Activated CD8-positive, alpha-beta memory T cell treated with anti-CD3 and anti-CD28 coated beads for 4 hours (primary cell): ENCODE measurements around the gene ELP5.

ENCODE experiments used
- DNase-seq, 2 donors: peaks; one replicate each; pipeline ENCODE4 v3.0.0-alpha.2; 2020; ENCODE audit warnings: low read depth in 2 of 2

Gene ELP5, protein sequence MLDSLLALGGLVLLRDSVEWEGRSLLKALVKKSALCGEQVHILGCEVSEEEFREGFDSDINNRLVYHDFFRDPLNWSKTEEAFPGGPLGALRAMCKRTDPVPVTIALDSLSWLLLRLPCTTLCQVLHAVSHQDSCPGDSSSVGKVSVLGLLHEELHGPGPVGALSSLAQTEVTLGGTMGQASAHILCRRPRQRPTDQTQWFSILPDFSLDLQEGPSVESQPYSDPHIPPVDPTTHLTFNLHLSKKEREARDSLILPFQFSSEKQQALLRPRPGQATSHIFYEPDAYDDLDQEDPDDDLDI

DNA sequence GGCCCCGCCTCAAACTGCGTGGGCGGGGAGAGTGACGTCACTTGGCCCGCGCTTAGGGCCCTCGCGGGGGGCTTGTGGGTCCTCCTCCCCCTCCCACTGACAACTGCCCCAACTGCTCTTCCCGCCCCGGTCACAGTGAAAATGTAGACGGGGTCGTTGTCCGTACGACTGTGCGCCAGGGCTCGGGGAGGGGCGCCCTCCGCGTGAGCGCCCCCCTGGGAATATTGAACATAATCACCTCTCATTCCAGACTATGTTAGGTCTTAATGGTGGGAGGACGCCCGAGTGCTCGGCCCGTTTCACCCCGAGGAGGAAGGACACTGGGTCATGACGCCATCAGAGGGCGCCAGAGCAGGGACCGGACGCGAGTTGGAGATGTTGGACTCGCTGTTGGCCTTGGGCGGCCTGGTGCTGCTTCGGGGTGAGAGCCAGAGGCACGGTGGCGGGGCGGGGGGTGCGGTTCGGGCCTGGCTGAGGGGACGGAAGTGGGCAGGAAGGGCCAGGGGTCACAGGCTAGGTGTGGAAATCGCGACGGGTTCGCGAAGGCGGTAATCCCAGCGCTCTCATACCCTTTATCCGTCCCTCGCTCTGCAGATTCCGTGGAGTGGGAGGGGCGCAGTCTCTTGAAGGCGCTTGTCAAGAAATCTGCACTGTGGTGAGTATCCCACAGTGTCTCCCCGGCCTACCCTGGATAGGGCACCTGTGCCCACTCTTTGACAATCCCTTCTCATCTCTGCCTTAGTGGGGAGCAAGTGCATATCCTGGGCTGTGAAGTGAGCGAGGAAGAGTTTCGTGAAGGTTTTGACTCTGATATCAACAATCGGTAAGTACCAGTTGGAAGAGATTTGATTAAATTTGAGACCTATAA is at the start of gene ELP5:
ELP5 (plus strand) TSS at position 40 of the 868 bp plus-strand sequence; CDS start at position 376, 336 bp downstream.
- DNase-seq, result peak; percentile 68 to 75

DNA sequence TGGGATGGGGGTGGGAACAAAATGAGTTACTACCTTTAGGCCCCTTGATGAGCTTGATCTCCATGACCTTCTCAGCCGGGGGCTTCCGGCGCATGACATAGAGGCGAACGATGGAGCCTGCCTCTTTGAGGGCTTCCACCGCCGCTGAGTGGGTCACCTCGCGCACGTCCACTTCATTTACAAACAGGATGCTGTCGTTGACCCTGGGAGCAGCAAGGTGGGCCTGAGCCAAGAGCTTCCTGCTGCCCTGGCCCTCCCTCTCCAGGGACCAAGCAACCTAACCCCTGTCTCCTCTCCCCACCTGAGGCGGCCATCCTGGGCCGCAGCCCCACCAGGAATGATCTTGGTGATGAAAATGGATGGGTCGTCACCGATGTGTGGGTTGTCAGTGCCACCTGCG is 48.6 kb upstream of the ELP5 start:
- no peak for DNase-seq

DNA sequence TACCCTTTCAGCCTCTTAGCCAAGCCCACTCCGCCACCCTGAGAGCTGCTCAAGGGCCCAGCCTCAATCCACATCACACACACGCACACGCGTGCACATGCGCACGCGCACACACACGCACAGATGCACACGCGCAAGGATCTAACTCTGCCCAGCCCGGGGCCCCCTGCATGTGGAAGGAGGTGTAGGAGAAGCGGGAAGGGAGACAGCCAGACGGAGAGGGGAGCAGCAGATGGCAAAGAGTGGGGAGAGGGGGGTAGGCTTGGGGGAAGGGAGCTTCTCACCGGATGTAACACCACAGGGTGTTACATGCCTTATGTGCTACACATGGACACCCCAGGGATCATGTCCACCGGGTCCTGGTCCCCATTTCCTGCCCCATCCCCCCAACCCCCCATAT is 47.7 kb upstream of the ELP5 start:
- no peak for DNase-seq

DNA sequence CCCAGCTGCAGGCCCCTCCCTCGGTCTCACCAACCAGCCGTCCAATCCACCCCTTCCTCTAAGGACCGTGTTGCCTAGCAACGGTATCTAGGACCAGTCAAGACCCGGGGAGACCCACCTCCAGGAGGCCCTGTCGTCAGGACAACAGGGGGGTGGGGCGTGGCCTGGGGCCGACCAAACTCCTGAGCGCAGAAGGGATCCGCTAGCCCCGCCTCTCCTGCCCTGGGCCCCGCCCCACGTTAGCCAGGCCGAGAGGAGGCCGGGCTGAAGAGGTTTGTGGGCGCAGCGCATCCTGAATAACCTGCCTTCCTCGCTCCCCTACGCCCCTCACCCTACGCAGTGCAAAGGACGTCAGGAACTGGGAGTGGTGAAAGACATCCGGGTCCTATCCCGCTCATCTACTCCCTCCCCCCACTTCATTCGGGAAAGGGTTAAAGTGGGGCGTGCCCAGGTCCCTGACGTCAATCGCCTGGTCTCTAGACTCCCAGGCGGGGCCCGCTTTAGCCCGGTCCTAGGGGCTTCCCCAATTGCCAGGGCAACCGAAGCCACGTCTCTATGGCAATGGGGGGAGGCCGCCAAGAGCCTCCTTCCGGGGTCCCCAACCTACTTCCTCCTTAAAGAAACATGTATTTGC is 47.1 kb upstream of the ELP5 start:
- DNase-seq, result peak; percentile 85 to 88

DNA sequence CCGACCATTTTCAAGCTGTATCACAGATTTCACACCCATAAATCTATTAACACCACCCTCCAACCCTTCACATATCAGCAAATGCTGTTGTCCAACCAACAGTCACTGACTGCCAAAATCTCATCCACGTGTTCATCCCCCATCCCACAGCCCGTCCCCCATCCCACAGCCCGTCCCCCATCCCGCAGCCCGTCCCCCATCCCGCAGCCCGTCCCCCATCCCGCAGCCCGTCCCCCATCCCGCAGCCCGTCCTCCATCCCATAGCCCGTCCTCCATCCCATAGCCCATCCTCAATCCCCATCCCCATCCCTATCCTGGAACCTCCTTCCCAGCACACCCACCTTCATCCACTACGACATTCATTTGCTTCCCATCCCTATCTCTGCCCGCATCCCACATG is 46.5 kb upstream of the ELP5 start:
- DNase-seq, result no peak

DNA sequence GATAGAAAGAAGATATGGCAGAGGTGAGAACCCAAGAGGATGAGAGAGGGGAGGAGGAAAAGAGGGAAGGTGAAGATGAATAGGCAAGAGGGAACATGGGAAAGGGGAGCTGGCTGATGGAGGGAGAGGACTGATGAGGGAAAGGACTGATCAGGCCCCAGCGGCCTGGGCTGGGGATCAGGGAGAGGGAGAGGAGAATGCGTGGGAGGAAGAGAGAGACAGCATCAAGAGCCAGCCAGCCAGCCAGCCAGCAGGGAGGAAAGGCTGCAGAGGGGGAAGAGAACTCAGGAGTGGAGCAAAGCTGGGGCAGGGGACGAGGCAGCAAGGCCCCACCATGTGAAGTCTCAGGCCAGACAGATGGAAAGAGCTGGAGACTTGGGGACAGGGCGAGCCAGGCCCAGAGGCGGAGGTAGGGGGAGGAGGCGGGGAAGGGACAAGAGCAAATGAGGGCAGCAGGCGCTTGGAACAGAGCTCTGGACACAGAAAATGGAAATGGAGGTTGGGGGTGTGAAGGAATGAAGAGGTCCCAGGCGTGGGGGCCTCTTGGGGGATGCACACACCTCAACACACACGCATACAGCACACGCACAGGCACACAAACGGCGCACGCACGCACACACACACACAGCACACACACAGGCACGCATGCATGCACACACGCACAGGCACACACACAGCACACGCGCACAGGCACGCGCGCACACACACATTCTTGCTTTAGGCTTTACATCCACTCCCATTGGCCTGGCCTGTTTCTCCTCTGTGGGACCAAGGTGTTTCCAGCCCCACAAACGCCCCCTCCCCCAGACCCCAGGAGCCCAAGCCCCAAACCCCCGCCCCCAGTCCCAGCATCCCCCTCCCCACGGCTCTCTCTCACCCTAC is 44.7 kb upstream of the ELP5 start:
- DNase-seq, result no peak

DNA sequence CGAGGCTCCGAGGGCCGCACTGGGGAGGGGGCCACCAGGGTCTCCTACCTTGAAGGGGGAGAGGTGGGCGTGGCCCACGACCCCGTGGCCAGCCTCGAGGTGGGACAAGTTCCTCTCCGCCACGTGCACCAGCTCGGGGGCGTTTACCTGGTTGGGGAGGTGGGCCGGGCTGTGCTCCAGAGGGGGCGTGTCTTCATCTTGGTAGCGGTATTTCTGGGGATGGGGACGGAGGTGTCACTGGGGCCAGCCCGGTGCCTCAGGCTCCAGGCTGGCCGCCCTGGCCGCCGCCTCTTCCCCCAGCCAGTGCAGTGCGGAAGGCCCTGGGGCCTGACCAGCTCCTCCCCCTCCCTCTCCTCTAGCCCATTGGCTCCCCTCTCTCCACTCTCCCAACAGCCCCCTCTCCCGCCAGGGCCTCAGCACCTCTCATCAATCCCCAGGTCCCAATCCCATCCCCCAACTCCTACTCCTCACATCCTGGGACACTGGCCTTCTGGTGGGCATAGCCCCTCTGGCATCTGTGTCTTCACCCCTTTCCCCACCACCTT is 43.9 kb upstream of the ELP5 start:
- DNase-seq, result no peak

DNA sequence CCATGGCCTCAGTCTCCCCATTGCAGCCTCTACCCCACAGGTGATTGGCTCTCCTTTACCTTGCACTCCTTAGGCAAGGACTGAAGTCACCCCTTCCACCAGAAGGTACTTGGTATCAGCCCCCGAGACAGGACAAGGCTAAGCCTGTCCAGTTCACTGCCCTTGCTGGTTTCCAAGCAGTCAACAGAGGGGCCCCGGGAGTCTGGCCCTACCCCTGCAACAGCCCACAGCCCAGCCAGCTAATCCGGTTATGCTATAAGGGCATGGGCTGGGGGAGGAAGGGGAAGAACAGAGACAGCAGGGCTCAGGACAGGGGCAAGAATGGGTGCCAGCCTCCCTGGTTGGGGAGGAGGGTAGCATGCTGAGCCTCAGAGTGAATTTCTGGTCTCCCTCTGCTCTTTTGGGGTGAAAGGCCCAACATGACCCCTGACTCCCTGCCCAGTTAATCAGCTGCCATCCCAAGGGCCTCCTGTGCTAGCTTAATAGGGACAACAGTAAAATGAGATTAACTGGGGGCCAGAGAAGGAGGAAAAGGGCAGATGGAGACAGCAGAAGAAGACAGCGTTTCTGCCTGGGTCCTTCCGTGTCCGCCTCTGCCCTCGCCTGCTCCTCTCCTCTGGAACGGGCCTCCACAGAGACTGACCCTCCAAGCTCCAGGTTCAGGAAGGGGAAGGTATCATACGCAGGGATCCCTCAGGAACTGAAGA is 43.1 kb upstream of the ELP5 start:
- DNase-seq, result no peak

DNA sequence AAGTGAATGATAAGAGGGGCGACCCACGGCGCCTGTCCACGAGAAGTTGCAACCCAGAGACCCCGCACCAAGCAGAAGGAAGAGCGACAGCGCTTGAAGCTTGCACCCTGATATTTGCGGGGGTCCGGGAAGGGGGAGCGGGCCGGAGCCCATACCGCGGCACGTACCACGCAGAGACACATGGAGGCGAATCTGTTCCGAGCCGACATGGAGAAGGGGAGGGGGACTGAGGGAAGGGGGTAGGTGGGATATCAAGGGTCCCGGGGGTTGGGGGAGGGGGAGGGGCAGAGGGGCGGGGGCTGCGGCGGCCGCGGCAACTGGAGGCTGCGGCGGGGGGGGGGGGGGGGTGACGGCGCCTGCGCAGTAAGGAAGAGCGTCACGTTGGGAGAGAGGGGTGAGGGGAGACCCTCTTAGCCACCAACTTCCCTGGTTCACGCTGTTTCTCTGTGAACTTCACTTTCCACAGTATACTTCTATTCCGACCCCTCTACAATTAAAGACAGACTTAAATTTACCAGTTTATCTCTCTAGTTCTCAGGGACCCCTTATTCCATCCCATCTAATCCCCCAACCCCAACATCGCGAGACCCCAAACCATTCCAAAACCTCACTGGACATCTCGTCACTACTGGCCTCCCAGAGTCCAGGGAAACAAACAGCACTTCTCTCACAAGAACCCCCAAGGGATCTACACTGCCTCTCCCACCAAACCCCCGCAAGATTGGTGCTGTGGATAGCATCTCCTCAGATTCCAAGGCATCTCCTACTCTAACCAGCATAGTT is 40.3 kb upstream of the ELP5 start:
- DNase-seq, result no peak

DNA sequence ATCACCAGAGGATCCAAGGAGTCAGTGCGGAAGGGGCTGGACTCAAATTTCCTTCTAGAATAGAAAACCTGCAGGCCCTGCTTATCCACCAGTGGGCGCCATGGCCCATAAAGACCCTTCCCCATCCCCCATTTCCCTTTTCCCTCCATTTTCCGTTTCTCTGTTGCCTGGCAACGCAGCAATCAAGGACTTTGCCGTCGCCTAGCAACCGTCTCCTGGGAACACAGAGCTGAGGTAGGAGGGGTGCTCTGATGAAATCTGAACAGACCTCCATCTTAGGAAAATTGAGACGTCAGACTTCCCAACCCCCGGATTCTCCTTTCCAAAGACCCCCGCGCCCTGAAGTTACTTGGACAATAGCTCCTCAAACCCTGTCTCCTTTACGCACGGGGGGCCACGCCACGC is 38.1 kb upstream of the ELP5 start:
- peak in 1 of 2 donors; percentile 20 for DNase-seq

DNA sequence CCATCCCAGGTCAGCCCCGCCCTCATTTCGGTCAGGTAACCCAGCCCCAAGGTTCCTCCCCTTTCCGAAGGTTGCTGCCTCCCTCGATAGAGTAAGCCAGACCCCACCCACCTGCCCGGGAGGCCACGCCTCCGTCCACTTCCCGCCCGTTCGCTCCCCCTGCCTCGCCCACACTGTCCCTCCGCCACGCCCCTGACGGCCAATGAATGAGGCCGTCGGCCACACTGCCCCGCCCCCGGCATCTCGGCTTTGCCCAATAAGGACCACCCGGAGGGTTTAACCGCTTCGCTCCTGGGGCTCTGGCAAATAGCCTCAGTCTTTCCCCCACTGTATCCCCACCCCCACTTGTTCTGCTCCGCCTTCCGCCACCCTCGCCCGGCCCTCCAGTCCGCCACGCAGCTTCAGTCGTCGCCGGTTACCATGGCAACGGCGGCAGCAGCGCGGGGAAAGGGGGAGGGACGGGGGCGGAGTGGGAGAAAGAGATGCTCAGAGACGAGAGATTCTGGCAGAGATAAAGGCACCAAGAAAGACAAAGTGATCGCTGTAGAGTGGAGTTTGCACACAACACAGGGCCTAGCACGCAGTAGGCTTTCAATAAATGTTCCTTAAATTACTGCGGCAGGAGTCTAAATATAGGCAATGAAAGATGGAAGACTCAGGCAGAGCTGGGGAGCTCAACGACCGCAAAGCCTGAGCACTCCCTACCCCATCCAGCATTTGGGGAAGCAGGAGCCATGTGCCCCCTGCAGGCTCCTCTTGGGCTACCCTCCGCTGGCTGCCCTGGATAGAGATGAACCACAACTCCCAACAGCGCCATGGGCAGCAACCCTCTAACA is 37.5 kb upstream of the ELP5 start:
- peak; percentile 95 to 98 for DNase-seq

DNA sequence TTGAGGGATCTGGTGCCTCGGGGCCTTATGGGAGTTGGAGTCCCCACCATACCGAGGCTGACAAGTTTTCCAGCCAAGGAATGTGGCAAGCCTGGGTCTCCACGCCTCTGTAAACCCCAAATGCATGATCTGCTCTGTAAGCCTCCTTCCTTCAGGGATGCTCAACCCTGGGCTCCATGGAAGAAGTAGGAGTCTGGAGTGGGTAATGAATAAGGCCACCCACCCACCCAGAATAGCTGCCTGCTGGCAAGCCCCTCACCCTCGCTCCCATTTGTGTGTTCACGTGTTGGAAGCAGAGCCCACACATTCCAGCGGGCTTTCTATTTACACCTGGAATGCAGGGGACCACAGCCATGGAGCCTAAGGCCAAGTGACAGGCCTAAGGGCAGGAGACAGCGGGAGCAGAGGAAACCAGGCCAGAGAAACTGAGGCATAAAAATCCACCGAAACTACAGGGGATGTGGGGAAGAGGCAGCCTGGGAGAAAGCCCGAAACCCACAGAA is 36.8 kb upstream of the ELP5 start:
- DNase-seq, result no peak

DNA sequence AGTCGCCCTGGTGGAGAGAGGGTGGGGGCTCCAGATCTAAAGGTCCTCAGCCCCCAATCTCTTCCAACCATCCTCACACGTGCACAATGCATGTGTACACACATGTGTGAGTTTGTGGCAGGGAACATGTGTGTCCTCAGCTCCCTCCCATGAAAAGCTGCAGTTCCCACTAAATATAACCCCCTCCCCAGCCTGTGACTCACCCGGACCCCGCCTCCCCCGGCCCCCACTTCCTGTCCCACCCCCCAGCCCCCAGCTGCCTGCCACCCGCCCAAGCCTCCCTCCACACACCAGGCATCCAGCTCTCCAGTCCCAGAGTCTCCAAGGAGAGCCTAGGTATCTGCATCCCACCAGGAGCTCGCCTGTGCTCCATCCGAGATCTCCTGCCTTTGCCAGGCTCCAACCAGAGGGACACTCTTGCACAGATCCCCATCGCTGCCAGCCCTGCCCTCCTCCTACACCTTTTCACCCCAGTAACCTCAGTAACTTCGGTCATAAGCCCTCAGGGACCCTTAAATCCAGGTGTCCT is 36.3 kb upstream of the ELP5 start:
- no peak for DNase-seq

DNA sequence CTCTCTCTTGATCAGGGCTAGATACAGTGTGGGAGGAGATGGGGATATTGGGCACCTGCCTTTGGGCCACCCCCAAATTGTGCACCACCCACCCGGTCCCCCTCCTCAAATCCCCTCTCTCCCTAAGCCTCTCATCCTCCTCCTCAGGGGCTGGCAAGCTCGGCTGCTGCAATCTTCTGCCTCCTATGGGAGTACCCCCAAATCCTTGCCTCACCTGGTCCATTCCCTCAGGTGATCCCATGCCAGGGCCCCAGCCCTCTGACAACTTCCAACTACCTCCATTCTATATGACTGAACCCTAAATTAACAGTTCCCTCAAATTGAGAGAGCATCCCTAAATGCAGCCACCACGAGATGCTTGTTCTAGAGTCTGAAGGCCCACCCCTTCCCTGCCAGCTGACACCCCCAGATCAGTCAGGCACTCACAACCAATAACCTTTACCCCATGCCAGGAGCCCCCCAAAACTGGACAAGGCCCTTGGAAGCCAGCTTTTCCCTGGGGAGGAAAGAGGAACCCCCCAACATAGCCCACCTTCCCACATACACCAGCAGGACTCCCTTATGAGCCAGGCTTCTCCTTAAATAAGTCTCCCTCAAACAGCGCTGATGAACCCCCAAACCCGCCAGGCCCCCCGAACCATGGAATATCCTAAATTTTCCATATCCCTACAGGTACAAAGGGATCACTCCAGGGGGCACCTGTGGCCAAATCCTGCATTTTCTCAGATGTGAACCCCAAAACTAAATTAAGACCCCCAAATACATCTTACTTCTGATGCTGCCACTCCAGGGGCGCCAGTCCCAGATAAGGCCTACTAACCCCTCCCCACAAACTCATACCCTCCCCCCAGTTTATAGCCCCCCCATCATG is 35.5 kb upstream of the ELP5 start:
- DNase-seq, result no peak

DNA sequence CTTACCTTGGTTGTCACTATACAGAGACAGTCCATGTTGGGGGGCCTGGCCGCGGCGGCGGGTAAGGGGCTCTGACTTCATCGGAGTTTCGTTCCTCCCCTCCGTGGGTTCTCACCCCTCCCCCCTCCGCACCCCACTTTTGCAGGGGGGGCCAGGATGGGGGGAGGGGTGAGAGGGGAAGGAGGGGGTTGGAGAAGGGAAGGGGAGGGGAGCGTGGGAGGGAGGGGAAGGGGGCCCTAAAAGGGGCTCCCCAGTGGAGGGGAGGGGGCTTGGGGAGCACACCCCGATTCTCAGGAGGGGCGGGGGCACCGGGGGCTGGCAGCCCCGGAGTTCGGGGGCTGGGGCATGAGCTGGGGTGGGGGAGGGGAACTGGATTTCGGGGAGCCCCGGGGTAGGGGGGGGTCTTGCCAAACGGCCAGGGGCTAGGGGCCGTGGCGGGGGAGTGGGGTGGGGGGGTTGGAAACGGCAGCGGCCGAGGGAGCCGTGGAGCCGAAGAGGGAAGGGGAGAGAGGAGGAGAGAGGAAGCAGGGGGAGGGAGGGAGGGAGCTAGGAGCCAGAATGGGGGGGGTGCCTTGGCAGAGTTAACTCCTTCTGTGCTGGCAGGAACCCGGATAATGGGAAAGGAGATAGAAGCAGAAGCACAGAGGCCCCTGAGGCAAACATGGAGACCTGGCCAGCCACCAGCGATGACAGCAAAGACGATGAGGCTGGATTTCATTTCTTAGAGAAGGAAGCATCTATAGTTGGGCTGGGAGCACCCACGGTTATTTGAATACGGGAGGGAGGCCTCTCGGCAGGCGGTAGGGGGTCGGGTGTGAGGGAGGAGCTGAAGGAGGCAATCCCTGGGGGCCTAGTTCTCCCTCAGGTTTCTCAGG is 34.7 kb upstream of the ELP5 start:
- no peak for DNase-seq

DNA sequence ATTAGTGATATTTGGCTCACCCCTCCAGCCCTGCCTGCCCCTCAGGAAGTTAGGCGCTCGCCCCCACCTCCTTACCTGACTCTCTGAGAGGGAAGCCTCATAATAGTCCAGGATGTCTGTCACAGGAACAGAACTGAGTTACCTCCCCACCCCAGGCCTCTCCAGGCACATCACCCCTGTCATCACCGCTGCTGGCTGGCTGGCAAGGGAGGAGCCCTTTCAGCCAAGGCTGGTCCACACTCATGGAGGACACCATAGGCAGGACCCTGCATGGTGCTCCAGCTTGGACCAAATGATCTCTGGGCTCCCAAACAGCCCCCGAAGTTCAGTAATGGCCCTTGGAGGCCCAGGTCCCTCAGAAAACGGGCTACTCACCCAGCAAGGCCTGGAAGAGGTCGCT is 33.8 kb upstream of the ELP5 start:
- no peak for DNase-seq

DNA sequence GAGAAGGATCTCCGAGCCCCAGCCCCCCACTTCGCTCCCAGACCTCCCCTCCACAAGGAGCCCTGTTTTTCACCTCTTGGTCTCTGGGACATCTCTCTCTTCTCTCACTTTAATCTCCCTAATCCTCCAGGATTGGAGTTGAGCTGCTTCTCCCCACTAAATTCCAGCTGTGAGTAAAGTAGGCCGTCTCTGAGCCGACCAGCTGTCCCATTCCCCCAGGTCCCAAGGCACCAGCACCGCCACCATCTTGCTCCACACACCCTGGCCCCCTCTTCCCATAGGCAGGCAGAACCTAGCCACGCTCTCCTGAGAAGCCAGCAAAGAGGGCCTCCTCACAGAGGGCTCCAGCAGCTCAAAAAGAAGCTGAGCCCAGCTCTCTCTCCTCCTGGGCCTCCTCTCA is 33.3 kb upstream of the ELP5 start:
- DNase-seq, result no peak
